Liver (tissue), 9 donors: ENCODE results near the gene HDGFL3. TPM values are rescaled to one million over a fixed set of nuclear protein-coding genes. Genes with fewer than 3 reads are reported as not detected.

Experiments used
- DNase-seq: peaks from one replicate; pipeline ENCODE4 v3.0.0-alpha.2; 2017; ENCODE audit warnings: low spot score
- H3K27ac ChIP-seq, 2 donors: one replicate each; pipeline ENCODE4 v1.7.0; 2013; ENCODE audit warnings: inconsistent platforms in 2 of 2, low read length in 2 of 2, control low read depth in 1 of 2, low read depth in 1 of 2, mild to moderate bottlenecking in 1 of 2
- H3K27me3 ChIP-seq, 4 donors: one replicate each; pipeline versions ENCODE4 v1.6.1 to v1.7.0; 2013; ENCODE audit warnings: low read length in 3 of 4, inconsistent platforms in 1 of 4, mild to moderate bottlenecking in 1 of 4, moderate library complexity in 1 of 4; ENCODE audit not compliant: control insufficient read depth in 4 of 4, insufficient read depth in 4 of 4
- H3K36me3 ChIP-seq, 4 donors: one replicate each; pipeline versions ENCODE4 v1.6.1 to v1.7.0; 2013; ENCODE audit warnings: low read length in 3 of 4, mild to moderate bottlenecking in 3 of 4, low read depth in 1 of 4, moderate library complexity in 1 of 4; ENCODE audit not compliant: control insufficient read depth in 4 of 4, insufficient read depth in 3 of 4
- H3K4me1 ChIP-seq, 4 donors: one replicate each; pipeline versions ENCODE4 v1.6.1 to v1.7.0; 2013; ENCODE audit warnings: low read length in 3 of 4, mild to moderate bottlenecking in 3 of 4, moderate library complexity in 1 of 4; ENCODE audit not compliant: control insufficient read depth in 4 of 4, insufficient read depth in 4 of 4
- H3K4me3 ChIP-seq, 3 donors: one replicate each; pipeline versions ENCODE4 v1.6.1 to v1.7.0; 2013; ENCODE audit warnings: low read length in 3 of 3, control low read depth in 1 of 3, low read depth in 1 of 3, mild to moderate bottlenecking in 1 of 3
- H3K9ac ChIP-seq, 2 donors: one replicate each; pipeline ENCODE4 v1.7.0; 2013; ENCODE audit warnings: low read length in 2 of 2, mild to moderate bottlenecking in 2 of 2, moderate library complexity in 2 of 2, control low read depth in 1 of 2, low read depth in 1 of 2
- H3K9me3 ChIP-seq, 4 donors: one replicate each; pipeline versions ENCODE4 v1.6.1 to v1.7.0; 2013; ENCODE audit warnings: low read length in 3 of 4; ENCODE audit not compliant: control insufficient read depth in 4 of 4
- ATF3 ChIP-seq: IDR thresholded peaks from 2 replicates; pipeline ENCODE4 v1.6.1; 2016; ENCODE audit warnings: antibody characterized with exemption
- CTCF ChIP-seq: fragments of 150-350 bp; IDR thresholded peaks from 2 replicates; pipeline ENCODE4 v1.5.1; 2017; ENCODE audit warnings: improper control_type of control experiment, low read depth, low read length; ENCODE audit not compliant: missing input control
- EGR1 ChIP-seq, 2 donors: IDR thresholded peaks; 2 replicates each; pipeline ENCODE4 v1.6.1; 2016 to 2018; ENCODE audit warnings: antibody characterized with exemption in 2 of 2, low read depth in 2 of 2
- FOXA2 ChIP-seq: IDR thresholded peaks from 2 replicates; pipeline ENCODE4 v1.6.1; 2016; ENCODE audit warnings: antibody characterized with exemption
- GABPA ChIP-seq, 2 donors: IDR thresholded peaks in 1 of 2; conservative IDR thresholded peaks in 1 of 2; 2 replicates each; pipeline ENCODE4 v1.6.1; 2016; ENCODE audit warnings: antibody characterized with exemption in 2 of 2, mild to moderate bottlenecking in 1 of 2, moderate library complexity in 1 of 2
- HNF4A ChIP-seq, 2 donors: conservative IDR thresholded peaks; 2 replicates each; pipeline ENCODE4 v1.6.1; 2016; ENCODE audit warnings: antibody characterized with exemption in 2 of 2, mild to moderate bottlenecking in 2 of 2
- HNF4G ChIP-seq: IDR thresholded peaks from 2 replicates; pipeline ENCODE4 v1.6.1; 2016; ENCODE audit warnings: antibody characterized with exemption
- JUND ChIP-seq, 2 donors: IDR thresholded peaks; 2 replicates each; pipeline ENCODE4 v1.6.1; 2016; ENCODE audit warnings: antibody characterized with exemption in 2 of 2
- MAX ChIP-seq: IDR thresholded peaks from 2 replicates; pipeline ENCODE4 v1.6.1; 2016; ENCODE audit warnings: antibody characterized with exemption
- NR2F2 ChIP-seq: IDR thresholded peaks from 2 replicates; pipeline ENCODE4 v1.6.1; 2016; ENCODE audit warnings: antibody characterized with exemption
- RAD21 ChIP-seq, 2 donors: IDR thresholded peaks; 2 replicates each; pipeline ENCODE4 v1.6.1; 2016; ENCODE audit warnings: antibody characterized with exemption in 2 of 2, mild to moderate bottlenecking in 2 of 2
- REST ChIP-seq: IDR thresholded peaks from 2 replicates; pipeline ENCODE4 v1.6.1; 2016; ENCODE audit warnings: antibody characterized with exemption, mild to moderate bottlenecking
- RXRA ChIP-seq, 2 donors: IDR thresholded peaks; 2 replicates each; pipeline ENCODE4 v1.6.1; 2017 to 2018; ENCODE audit warnings: antibody characterized with exemption in 2 of 2, mild to moderate bottlenecking in 1 of 2
- SP1 ChIP-seq: IDR thresholded peaks from 2 replicates; pipeline ENCODE4 v1.6.1; 2018; ENCODE audit warnings: antibody characterized with exemption, mild to moderate bottlenecking
- TAF1 ChIP-seq: conservative IDR thresholded peaks from 2 replicates; pipeline ENCODE4 v1.6.1; 2016; ENCODE audit warnings: antibody characterized with exemption, mild to moderate bottlenecking
- YY1 ChIP-seq: IDR thresholded peaks from 2 replicates; pipeline ENCODE4 v1.6.1; 2016; ENCODE audit warnings: antibody characterized with exemption, mild to moderate bottlenecking
- ZBTB33 ChIP-seq: IDR thresholded peaks from 2 replicates; pipeline ENCODE4 v1.6.1; 2016; ENCODE audit warnings: antibody characterized with exemption
- WGBS: extraction: QIAGEN DNeasy Blood & Tissue Kit; methylation state at CpG from one replicate; pipeline ENCODE4 v1.1.7; 2013; 5-methylcytosine and 5-hydroxymethylcytosine counted together
- polyA plus RNA-seq, 2 donors: library from polyadenylated mRNA; stranded (reverse) in 1 of 2; unstranded in 1 of 2; fragments of 200-250 nt in 1 of 2; fragments of >200 nt in 1 of 2; fragmentation: Nextera tagmentation in 1 of 2; extraction: Ambion mirVana in 1 of 2; gene quantifications; one replicate each; pipeline versions ENCODE4 v1.2.1 to v1.2.3, GENCODE V29; 2013 to 2015
- total RNA-seq, 2 donors: library from RNA; depleted of rRNA; stranded (reverse); fragments of >200 nt; gene quantifications; one replicate each; pipeline ENCODE4 v1.2.3, GENCODE V29; 2014
- donor health status: healthy.
- donor health status: healthy.
- donor health status: healthy.
- donor health status: healthy.
- donor health status: healthy.

The HDGFL3 gene
- total and polyA plus RNA-seq, 4 donors = 0.44 to 3.5 (median 1.0) TPM

GRCh38 chr15:83215306-83215705, 7.7 kb upstream of the HDGFL3 start:
- no peak for DNase-seq
- peaks cover 0 to 7% (median 0%) of the 10 kb centered on the region in 4 donors for H3K27me3 ChIP-seq
- 96% methylated on average over 2 of the region's 2 CpGs for WGBS
- H3K4me3 ChIP-seq = no peak overlapping the region
- no peaks in the 10 kb centered on the region for H3K4me1 ChIP-seq
- H3K9ac ChIP-seq = no peak overlapping the region
- H3K27ac ChIP-seq = no peak overlapping the region
- no peaks in the 10 kb centered on the region for H3K36me3 ChIP-seq
- TF ChIP-seq SP1 (no peak), ZBTB33 (no peak), YY1 (no peak), GABPA (IDR thresholded peaks at IDR 0.05 in 1 of 2, conservative IDR thresholded peaks at IDR 0.05 in 1 of 2) (no peak), JUND (IDR thresholded peaks at IDR 0.05) (no peak)
- H3K9me3 ChIP-seq = no peaks in the 10 kb centered on the region

- 69% methylated on average over 3 of the region's 3 CpGs for WGBS
Measured at GRCh38 chr15:83210619-83211018, 3.0 kb upstream of the HDGFL3 start.

More at GRCh38 chr15:83210619-83211018, 3.0 kb upstream of the HDGFL3 start:
- Histone ChIP-seq H3K9me3 (no peaks in the 10 kb centered on the region), H3K4me3 (no peak overlapping the region), H3K27ac (no peak overlapping the region), H3K36me3 (no peaks in the 10 kb centered on the region), H3K9ac (no peak overlapping the region), H3K4me1 (peaks cover 0 to 13% (median 4%) of the 10 kb centered on the region in 4 donors), H3K27me3 (peaks cover 0 to 17% (median 1%) of the 10 kb centered on the region in 4 donors)
- no peak for DNase-seq
- TF ChIP-seq YY1 (no peak), ZBTB33 (no peak), RAD21 (IDR thresholded peaks at IDR 0.05) (no peak), MAX (no peak), TAF1 (no peak), SP1 (no peak), CTCF (no peak), RXRA (IDR thresholded peaks at IDR 0.05) (no peak), GABPA (IDR thresholded peaks at IDR 0.05 in 1 of 2, conservative IDR thresholded peaks at IDR 0.05 in 1 of 2) (no peak), ATF3 (no peak), EGR1 (IDR thresholded peaks at IDR 0.05; ENCODE audit: low read depth in 2 of 2) (no peak), REST (no peak), HNF4G (no peak), HNF4A (conservative IDR thresholded peaks at IDR 0.05) (no peak), JUND (IDR thresholded peaks at IDR 0.05) (no peak), NR2F2 (no peak), FOXA2 (no peak)
